Measurements from ENCODE around the gene DROSHA. TPM values are rescaled to one million over a fixed set of nuclear protein-coding genes. Genes with fewer than 3 reads are reported as not detected.

Gene DROSHA
- total RNA-seq, 6 experiments from 2014 or later = 67.5 to 77.0 (median 69.6) TPM

GRCh38 chr5:31469886-31470285 lies 62.0 kb downstream of the DROSHA start:
- H3K36me3 Mint-ChIP-seq (ENCODE audit: low read depth) = peaks cover 45% of the 10 kb centered on the region
- no peaks in the 10 kb centered on the region for H3K9me3 Mint-ChIP-seq
- peaks cover 26% of the 10 kb centered on the region for H3K4me1 Mint-ChIP-seq (ENCODE audit: low read depth)
- TF ChIP-seq CTCF (IDR thresholded peaks at IDR 0.05) = no peak
- no peak overlapping the region for H3K4me3 Mint-ChIP-seq
- H3K27me3 Mint-ChIP-seq (ENCODE audit: insufficient read depth) = no peaks in the 10 kb centered on the region
- peak overlapping the region; percentile 18 for H3K27ac Mint-ChIP-seq
- no peak for DNase-seq

- Mint-ChIP-seq H3K27me3 (ENCODE audit: insufficient read depth) (no peaks in the 10 kb centered on the region), H3K4me1 (ENCODE audit: low read depth) (peaks cover 26% of the 10 kb centered on the region), H3K9me3 (no peaks in the 10 kb centered on the region), H3K36me3 (ENCODE audit: low read depth) (peaks cover 46% of the 10 kb centered on the region), H3K4me3 (no peak overlapping the region), H3K27ac (no peak overlapping the region)
- no peak for DNase-seq
- TF ChIP-seq CTCF (IDR thresholded peaks at IDR 0.05) = no peak
Observed at GRCh38 chr5:31469466-31469865, 62.4 kb downstream of the DROSHA start.

GRCh38 chr5:31465291-31465690 lies 66.6 kb downstream of the DROSHA start:
- Mint-ChIP-seq H3K4me3 (no peak overlapping the region), H3K36me3 (ENCODE audit: low read depth) (peaks cover 58% of the 10 kb centered on the region), H3K27ac (no peak overlapping the region), H3K4me1 (ENCODE audit: low read depth) (peaks cover 11% of the 10 kb centered on the region), H3K27me3 (ENCODE audit: insufficient read depth) (no peaks in the 10 kb centered on the region), H3K9me3 (no peaks in the 10 kb centered on the region)
- no peak for DNase-seq
- TF ChIP-seq CTCF (IDR thresholded peaks at IDR 0.05) = no peak

GRCh38 chr5:31464081-31464480 lies 67.8 kb downstream of the DROSHA start:
- no peak for DNase-seq
- peaks cover 69% of the 10 kb centered on the region for H3K36me3 Mint-ChIP-seq (ENCODE audit: low read depth)
- H3K4me3 Mint-ChIP-seq = no peak overlapping the region

GRCh38 chr5:31463351-31463750 lies 68.5 kb downstream of the DROSHA start:
- DNase-seq = no peak
- Mint-ChIP-seq H3K4me1 (ENCODE audit: low read depth) (peaks cover 13% of the 10 kb centered on the region), H3K36me3 (ENCODE audit: low read depth) (peaks cover 69% of the 10 kb centered on the region), H3K4me3 (no peak overlapping the region), H3K9me3 (no peaks in the 10 kb centered on the region), H3K27me3 (ENCODE audit: insufficient read depth) (no peaks in the 10 kb centered on the region), H3K27ac (no peak overlapping the region)
- no peak for TF ChIP-seq CTCF (IDR thresholded peaks at IDR 0.05)

More at GRCh38 chr5:31464081-31464480, 67.8 kb downstream of the DROSHA start:
- H3K4me1 Mint-ChIP-seq (ENCODE audit: low read depth) = peaks cover 13% of the 10 kb centered on the region
- no peak overlapping the region for H3K27ac Mint-ChIP-seq
- H3K9me3 Mint-ChIP-seq = no peaks in the 10 kb centered on the region
- no peak for TF ChIP-seq CTCF (IDR thresholded peaks at IDR 0.05)
- H3K27me3 Mint-ChIP-seq (ENCODE audit: insufficient read depth) = no peaks in the 10 kb centered on the region

GRCh38 chr5:31459594-31459993 lies 72.3 kb downstream of the DROSHA start:
- Mint-ChIP-seq H3K4me1 (ENCODE audit: low read depth) (peaks cover 13% of the 10 kb centered on the region), H3K9me3 (peaks cover 19% of the 10 kb centered on the region), H3K36me3 (ENCODE audit: low read depth) (peaks cover 77% of the 10 kb centered on the region), H3K27me3 (ENCODE audit: insufficient read depth) (no peaks in the 10 kb centered on the region), H3K4me3 (no peak overlapping the region), H3K27ac (no peak overlapping the region)
- no peak for TF ChIP-seq CTCF (IDR thresholded peaks at IDR 0.05)
- no peak for DNase-seq
